ENCODE results near the gene MBNL2.

DNA sequence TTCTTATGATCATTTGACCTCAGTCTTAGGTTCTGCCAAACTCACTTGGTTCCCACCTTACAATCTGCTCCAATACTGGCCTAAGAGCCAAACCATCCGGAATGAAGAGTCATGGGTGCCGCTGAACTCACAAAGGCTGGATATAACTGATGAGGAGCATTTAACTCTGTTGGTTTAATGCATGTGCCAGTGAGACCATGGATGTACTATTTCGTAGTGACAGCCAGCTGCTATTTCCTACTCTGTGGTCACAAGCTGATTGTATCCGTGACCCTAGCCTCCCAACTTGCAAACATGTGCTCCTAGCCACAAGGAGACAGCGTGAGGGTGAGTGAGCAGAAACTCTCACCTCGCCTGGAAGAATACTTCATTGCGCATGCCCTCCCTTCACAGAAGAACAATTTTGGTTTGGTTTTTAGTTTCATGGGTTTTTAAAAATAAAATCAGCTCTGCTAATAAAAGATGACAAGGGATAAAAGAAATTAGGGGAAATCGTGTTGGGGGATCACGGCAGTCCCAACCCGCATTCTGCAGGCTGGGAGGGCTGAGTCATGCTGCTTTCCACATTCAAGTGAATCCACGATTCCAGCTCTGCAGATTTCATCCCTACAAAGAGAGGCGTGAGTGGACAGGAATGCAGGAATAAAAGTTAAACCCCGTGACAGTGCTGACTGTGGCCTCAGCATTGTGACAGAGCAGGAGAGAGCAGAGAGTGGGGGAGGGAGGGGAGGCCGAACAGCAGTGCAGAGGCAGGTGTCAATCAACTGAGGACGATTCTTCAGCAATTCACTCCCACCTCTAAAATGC, 145.1 kb downstream of the MBNL2 start:
- TF ChIP-seq, protein P1, sequence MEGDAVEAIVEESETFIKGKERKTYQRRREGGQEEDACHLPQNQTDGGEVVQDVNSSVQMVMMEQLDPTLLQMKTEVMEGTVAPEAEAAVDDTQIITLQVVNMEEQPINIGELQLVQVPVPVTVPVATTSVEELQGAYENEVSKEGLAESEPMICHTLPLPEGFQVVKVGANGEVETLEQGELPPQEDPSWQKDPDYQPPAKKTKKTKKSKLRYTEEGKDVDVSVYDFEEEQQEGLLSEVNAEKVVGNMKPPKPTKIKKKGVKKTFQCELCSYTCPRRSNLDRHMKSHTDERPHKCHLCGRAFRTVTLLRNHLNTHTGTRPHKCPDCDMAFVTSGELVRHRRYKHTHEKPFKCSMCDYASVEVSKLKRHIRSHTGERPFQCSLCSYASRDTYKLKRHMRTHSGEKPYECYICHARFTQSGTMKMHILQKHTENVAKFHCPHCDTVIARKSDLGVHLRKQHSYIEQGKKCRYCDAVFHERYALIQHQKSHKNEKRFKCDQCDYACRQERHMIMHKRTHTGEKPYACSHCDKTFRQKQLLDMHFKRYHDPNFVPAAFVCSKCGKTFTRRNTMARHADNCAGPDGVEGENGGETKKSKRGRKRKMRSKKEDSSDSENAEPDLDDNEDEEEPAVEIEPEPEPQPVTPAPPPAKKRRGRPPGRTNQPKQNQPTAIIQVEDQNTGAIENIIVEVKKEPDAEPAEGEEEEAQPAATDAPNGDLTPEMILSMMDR (IDR thresholded peaks at IDR 0.05 in 2 of 3, conservative IDR thresholded peaks at IDR 0.05 in 1 of 3; ENCODE audit: control insufficient read depth in 2 of 3, extremely low read depth in 1 of 3, insufficient read depth in 1 of 3, low read depth in 3 of 3, low read length in 3 of 3): no peak
- TF ChIP-seq, protein P2, sequence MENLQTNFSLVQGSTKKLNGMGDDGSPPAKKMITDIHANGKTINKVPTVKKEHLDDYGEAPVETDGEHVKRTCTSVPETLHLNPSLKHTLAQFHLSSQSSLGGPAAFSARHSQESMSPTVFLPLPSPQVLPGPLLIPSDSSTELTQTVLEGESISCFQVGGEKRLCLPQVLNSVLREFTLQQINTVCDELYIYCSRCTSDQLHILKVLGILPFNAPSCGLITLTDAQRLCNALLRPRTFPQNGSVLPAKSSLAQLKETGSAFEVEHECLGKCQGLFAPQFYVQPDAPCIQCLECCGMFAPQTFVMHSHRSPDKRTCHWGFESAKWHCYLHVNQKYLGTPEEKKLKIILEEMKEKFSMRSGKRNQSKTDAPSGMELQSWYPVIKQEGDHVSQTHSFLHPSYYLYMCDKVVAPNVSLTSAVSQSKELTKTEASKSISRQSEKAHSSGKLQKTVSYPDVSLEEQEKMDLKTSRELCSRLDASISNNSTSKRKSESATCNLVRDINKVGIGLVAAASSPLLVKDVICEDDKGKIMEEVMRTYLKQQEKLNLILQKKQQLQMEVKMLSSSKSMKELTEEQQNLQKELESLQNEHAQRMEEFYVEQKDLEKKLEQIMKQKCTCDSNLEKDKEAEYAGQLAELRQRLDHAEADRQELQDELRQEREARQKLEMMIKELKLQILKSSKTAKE (IDR thresholded peaks at IDR 0.05; ENCODE audit: low read depth, poor library complexity, severe bottlenecking): no peak
- TF ChIP-seq POLR2A (IDR thresholded peaks at IDR 0.05; ENCODE audit: low read depth, low read length): no peak
- no peak for TF ChIP-seq CHD2 (IDR thresholded peaks at IDR 0.05; ENCODE audit: borderline replicate concordance, low read depth, low read length)
- no peak for TF ChIP-seq RELA (IDR thresholded peaks at IDR 0.05; ENCODE audit: borderline replicate concordance, partially characterized antibody)
- TF ChIP-seq, protein P3, sequence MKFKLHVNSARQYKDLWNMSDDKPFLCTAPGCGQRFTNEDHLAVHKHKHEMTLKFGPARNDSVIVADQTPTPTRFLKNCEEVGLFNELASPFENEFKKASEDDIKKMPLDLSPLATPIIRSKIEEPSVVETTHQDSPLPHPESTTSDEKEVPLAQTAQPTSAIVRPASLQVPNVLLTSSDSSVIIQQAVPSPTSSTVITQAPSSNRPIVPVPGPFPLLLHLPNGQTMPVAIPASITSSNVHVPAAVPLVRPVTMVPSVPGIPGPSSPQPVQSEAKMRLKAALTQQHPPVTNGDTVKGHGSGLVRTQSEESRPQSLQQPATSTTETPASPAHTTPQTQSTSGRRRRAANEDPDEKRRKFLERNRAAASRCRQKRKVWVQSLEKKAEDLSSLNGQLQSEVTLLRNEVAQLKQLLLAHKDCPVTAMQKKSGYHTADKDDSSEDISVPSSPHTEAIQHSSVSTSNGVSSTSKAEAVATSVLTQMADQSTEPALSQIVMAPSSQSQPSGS (IDR thresholded peaks at IDR 0.05; ENCODE audit: low read length): no peak
- no peak for TF ChIP-seq EZH2 (IDR thresholded peaks at IDR 0.05; ENCODE audit: borderline replicate concordance, control insufficient read depth, low read depth, low read length)
- no peak for TF ChIP-seq BRCA1 (IDR thresholded peaks at IDR 0.05; ENCODE audit: low read depth, low read length)
- TF ChIP-seq CREB1 (IDR thresholded peaks at IDR 0.05; ENCODE audit: low read depth): no peak

Data from GM12878 (cell line).